NT2/D1 (cell line): Measurements from ENCODE around the gene TAS2R5.
A peak's percentile ranks its signal among the peaks of the same experiment; 100 is the strongest.
"Not testable (repeated sequence)": the region's sequence is repeated elsewhere in the genome, so short reads cannot be mapped to it uniquely, and the experiment has no call there.

Experiments
- DNase-seq: peaks from one replicate; pipeline ENCODE4 v3.0.0-alpha.2; 2011; ENCODE audit warnings: low read depth, low spot score
- H3K27me3 ChIP-seq: 2 replicates; pipeline ENCODE4 v1.6.0; 2011; ENCODE audit warnings: mild to moderate bottlenecking; ENCODE audit not compliant: insufficient read length, insufficient read depth
- H3K36me3 ChIP-seq: 2 replicates; pipeline ENCODE4 v1.6.1; 2011; ENCODE audit warnings: mild to moderate bottlenecking, low read length, mixed read lengths; ENCODE audit not compliant: insufficient read depth, insufficient read length
- H3K4me1 ChIP-seq: 2 replicates; pipeline ENCODE4 v1.5.1; 2011; ENCODE audit not compliant: insufficient read depth, insufficient read length
- H3K4me3 ChIP-seq: 2 replicates; pipeline ENCODE4 v1.5.1; 2011; ENCODE audit warnings: low read depth; ENCODE audit not compliant: insufficient read length
- H3K9ac ChIP-seq: 2 replicates; pipeline ENCODE4 v1.6.0; 2011; ENCODE audit warnings: low read depth; ENCODE audit not compliant: insufficient read length
- H3K9me3 ChIP-seq: 2 replicates; pipeline ENCODE4 v1.5.1; 2011; ENCODE audit warnings: mild to moderate bottlenecking, low read length; ENCODE audit not compliant: insufficient read depth
- SUZ12 ChIP-seq: IDR thresholded peaks from 2 replicates; pipeline ENCODE4 v1.6.1; 2011; ENCODE audit not compliant: insufficient read length, insufficient read depth; ENCODE audit errors: extremely low read depth
- YY1 ChIP-seq: IDR thresholded peaks from 2 replicates; pipeline ENCODE4 v1.6.1; 2011; ENCODE audit not compliant: insufficient read length, insufficient read depth
- ZNF274 ChIP-seq: IDR thresholded peaks from 2 replicates; pipeline ENCODE4 v1.6.1; 2011; ENCODE audit warnings: mild to moderate bottlenecking, low read depth, low read length

The TAS2R5 gene, protein sequence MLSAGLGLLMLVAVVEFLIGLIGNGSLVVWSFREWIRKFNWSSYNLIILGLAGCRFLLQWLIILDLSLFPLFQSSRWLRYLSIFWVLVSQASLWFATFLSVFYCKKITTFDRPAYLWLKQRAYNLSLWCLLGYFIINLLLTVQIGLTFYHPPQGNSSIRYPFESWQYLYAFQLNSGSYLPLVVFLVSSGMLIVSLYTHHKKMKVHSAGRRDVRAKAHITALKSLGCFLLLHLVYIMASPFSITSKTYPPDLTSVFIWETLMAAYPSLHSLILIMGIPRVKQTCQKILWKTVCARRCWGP

DNA sequence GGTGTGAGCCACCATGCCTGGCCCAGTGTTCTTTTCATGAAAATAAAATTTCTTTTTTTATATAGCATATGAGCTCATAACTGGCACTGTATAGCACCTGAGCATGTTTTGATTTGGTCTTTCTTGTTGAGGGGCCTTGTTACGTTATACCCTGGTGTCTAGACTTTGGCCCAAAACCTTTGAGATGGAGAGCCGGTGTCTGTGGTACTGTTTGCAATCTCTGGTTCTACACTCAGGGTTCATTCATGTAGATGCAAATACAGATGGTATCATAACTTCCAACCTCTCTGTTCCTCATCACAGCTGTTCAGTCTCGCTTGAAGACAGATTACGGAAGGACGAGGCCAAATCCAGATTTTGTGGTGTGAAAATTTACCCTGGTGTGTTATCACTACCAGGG lies at the start of gene TAS2R5:
Gene TAS2R5, plus strand, starts transcription at position 301 of the 400 bp plus-strand sequence. CDS start 145 bp downstream, outside the sequence.
- no peaks in the 10 kb centered on the region for H3K4me1 ChIP-seq
- no peak within 1 kb of the TSS for H3K4me3 ChIP-seq
- peaks cover 7% of the 10 kb centered on the region for H3K36me3 ChIP-seq
- no peaks in the 10 kb centered on the region for H3K9me3 ChIP-seq
- no peak for DNase-seq
- H3K27me3 ChIP-seq = no peaks in the 10 kb centered on the region
- H3K9ac ChIP-seq = no peak within 1 kb of the TSS
- no peak for TF ChIP-seq YY1
- TF ChIP-seq ZNF274 = no peak
- TF ChIP-seq SUZ12 = no peak

DNA sequence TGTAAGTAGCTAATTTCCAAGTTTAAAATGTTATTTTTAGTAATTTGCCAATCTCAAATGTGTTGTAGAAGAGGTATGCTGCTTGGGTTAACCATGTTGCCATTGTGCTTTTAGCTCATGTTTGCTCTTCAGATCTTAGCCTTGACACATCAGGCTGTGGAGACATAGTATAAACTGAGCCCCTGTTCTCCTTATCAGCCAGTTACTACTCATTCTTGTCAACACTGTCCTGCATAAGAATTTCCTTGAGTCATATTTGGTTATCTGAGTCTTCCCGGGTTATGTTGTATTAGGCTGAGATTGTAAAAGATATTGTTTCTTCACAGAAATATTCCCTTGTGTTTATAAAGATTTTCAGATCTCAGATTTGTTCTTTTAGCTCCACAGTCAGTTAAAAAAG lies 47.8 kb upstream of the TAS2R5 start:
- Histone ChIP-seq H3K36me3 (peaks cover 71% of the 10 kb centered on the region), H3K9ac (no peak overlapping the region), H3K4me3 (no peak overlapping the region), H3K9me3 (no peaks in the 10 kb centered on the region), H3K4me1 (no peaks in the 10 kb centered on the region), H3K27me3 (no peaks in the 10 kb centered on the region)
- DNase-seq = no peak
- TF ChIP-seq YY1 = no peak
- TF ChIP-seq ZNF274 = no peak
- TF ChIP-seq SUZ12 = no peak

DNA sequence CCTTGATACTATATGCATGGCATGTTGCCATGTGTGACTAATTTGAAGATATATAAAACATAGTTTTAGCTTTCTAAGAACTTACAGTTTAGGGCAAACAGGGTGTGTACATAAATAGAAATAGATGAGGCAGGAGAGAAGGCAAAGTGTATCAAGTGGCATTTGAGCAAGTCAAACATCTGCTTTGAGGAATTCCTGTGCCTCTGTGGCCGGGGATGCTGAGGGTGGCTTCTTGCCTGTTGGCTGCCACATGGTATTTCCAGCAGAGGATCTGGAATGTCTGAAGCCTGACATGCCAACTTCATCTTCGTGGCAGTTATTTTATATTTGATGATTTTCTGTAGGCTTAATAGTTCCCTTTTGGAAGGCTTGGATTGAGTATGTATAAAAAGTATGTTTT lies 45.9 kb upstream of the TAS2R5 start:
- no peaks in the 10 kb centered on the region for H3K27me3 ChIP-seq
- H3K4me3 ChIP-seq = no peak overlapping the region
- H3K4me1 ChIP-seq = no peaks in the 10 kb centered on the region
- H3K36me3 ChIP-seq = peaks cover 82% of the 10 kb centered on the region
- no peak overlapping the region for H3K9ac ChIP-seq
- TF ChIP-seq ZNF274 = no peak
- TF ChIP-seq YY1 = no peak
- no peak for TF ChIP-seq SUZ12
- peaks cover 5% of the 10 kb centered on the region; the same call in 1 of the 2 replicates for H3K9me3 ChIP-seq
- DNase-seq = no peak

DNA sequence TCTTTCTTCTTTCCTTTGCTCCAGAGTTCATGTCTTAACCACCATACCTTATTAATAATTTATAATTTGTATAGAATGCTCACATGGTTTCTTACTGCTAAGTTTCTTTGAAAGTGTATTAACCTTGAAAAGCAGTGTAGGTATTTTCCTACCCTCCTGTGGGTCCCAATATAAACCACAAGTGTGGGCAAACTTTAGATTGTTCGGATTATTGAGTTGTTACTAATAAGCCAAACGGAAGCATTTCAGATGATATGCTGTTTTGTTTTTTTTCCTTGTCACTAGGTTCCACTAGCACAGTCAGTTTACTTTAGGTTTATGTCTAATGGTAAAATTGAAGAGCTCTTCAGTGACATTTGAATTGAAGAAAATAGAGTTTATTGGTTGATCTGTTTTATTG lies 41.6 kb upstream of the TAS2R5 start:
- no peaks in the 10 kb centered on the region for H3K4me1 ChIP-seq
- H3K4me3 ChIP-seq = no peak overlapping the region
- no peak for TF ChIP-seq YY1
- TF ChIP-seq SUZ12 = no peak
- no peak for TF ChIP-seq ZNF274
- DNase-seq = no peak
- H3K36me3 ChIP-seq = peaks cover 86% of the 10 kb centered on the region
- no peaks in the 10 kb centered on the region for H3K27me3 ChIP-seq
- peaks cover 45% of the 10 kb centered on the region for H3K9me3 ChIP-seq
- no peak overlapping the region for H3K9ac ChIP-seq

DNA sequence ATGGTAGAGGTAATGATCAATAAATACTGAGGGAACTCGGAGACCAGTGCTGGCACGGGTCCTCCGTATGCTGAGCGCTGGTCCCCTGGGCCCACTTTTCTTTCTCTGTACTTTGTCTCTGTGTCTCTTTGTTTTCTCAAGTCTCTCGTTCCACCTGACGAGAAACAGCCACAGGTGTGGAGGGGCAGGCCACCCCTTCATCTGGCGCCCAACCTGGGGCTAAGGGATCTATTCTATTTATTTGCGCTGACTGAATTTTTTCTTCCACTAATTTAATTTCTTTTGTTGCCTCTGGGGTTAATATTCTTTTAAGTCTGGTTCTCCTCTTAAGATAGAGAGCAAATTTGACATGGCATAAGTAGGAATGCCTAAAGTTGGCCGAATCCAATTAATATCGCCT lies 38.1 kb upstream of the TAS2R5 start:
- not testable (repeated sequence) for DNase-seq, H3K4me1 ChIP-seq, H3K4me3 ChIP-seq, H3K9ac ChIP-seq, H3K27me3 ChIP-seq
- H3K9me3 ChIP-seq = peaks cover 48% of the 10 kb centered on the region
- peaks cover 80% of the 10 kb centered on the region for H3K36me3 ChIP-seq

DNA sequence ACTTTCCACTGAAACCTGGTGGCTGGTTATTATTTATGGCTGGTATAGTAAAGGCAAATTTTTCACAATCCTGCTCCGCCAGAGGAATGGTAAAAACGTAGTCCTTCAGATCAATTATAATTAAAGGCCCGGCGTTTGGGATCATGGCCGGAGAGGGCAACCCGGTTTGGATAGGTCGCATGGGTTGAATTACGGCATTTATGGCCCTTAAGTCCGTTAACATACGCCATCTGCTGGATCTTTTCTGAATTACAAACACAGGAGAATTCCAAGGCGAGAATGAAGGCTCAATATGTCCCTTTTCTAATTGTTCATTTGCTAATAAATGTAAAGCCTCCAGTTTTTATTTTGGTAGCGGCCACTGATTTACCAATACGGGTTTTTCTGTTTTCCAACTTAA lies 37.4 kb upstream of the TAS2R5 start:
- peak; percentile 39 for DNase-seq
- H3K27me3 ChIP-seq = no peaks in the 10 kb centered on the region
- no peak overlapping the region for H3K4me3 ChIP-seq
- H3K9me3 ChIP-seq = peaks cover 51% of the 10 kb centered on the region
- peaks cover 87% of the 10 kb centered on the region for H3K36me3 ChIP-seq
- TF ChIP-seq YY1 (no peak), ZNF274 (no peak), SUZ12 (no peak)
- no peaks in the 10 kb centered on the region for H3K4me1 ChIP-seq
- no peak overlapping the region for H3K9ac ChIP-seq

DNA sequence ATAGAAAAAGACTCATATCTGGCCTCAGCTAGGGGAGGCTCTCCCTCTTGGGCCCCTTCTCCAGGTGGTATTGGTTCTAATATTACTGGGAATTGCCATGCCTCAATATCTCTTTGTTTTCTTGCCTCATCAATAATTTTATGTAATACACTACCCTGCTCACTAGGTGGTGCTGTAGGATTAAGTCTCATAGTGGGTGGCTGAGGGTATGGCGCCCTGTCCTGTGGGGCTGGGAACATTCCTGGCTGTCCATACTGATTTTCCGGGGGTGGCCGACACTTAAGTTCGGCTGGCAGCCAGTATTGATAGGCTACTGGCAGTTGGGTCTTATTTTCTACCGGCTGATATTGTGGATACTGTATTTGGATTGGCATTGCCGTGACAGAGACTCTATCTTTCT lies 35.1 kb upstream of the TAS2R5 start:
- TF ChIP-seq YY1 (no peak), ZNF274 (no peak), SUZ12 (no peak)
- H3K4me3 ChIP-seq = no peak overlapping the region
- H3K4me1 ChIP-seq = no peaks in the 10 kb centered on the region
- no peak overlapping the region for H3K9ac ChIP-seq
- H3K27me3 ChIP-seq = no peaks in the 10 kb centered on the region
- peaks cover 54% of the 10 kb centered on the region for H3K9me3 ChIP-seq
- H3K36me3 ChIP-seq = peaks cover 79% of the 10 kb centered on the region
- DNase-seq = peak; percentile 30
